ENCODE data around the gene RBM38.

The RBM38 gene

GRCh38 chr20:57433657-57434389 is 42.6 kb downstream of the RBM38 start:
- no peak for TF ChIP-seq CTCF (IDR thresholded peaks at IDR 0.05)

DNA sequence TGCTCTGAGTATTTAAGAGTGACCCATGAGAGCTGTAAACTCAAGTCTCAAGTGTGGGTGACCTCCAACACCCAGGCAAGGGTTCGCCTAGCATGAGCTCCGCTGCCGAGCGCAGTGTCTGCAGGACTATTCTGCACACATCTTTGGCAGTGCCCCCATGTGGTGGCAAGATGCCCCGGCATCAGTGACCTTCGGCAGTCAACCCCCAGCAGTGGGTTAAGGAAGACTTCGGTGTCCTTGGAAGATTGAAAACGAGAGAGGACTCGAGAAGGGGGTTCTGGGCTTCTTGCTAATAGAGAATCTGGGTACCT is 43.1 kb downstream of the RBM38 start:
- no peak for TF ChIP-seq CTCF (IDR thresholded peaks at IDR 0.05)

DNA sequence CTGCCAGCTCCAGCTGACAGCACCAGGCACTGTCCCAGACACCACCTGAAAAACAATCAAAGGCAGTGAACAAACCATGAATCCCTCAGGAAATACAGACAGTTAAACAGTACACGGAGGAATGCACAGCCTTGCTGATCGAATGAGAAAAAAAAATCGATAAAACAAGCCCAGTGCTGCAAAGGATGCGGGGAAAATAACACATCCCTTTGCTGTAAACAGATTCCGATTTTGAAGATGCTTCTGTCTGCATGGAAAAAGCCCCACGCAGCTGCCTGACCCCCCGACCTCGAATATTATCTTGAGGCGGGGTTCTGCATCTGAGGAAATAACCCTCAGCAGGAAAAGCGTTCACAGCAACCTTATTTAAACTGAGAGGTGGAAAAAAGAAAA is 43.9 kb downstream of the RBM38 start:
- no peak for TF ChIP-seq CTCF (IDR thresholded peaks at IDR 0.05)

GRCh38 chr20:57435498-57436222 is 44.5 kb downstream of the RBM38 start:
- no peak for TF ChIP-seq CTCF (IDR thresholded peaks at IDR 0.05)

GRCh38 chr20:57436223-57436545 is 45.0 kb downstream of the RBM38 start:
- TF ChIP-seq CTCF (IDR thresholded peaks at IDR 0.05): no peak

DNA sequence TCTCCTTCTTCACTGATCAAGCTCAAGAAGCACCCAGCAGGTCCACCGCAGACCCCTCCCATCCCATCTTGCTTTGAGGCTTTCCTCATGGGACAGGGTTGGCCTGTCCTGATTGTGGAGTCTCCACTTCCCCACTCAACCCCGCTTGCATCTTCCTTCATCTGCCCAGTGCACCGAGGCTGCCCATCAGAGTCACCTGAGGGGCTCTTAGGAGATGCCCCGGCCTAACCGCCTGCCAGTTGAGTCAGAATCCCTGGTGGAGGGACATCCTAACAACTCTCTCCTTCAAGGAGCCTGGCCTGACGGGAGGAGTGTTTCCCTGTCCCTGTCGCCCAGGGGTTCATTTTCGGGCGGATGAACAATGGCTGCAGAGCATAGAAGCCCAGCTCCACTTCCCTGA is 46.1 kb downstream of the RBM38 start:
- TF ChIP-seq CTCF (IDR thresholded peaks at IDR 0.05): no peak

DNA sequence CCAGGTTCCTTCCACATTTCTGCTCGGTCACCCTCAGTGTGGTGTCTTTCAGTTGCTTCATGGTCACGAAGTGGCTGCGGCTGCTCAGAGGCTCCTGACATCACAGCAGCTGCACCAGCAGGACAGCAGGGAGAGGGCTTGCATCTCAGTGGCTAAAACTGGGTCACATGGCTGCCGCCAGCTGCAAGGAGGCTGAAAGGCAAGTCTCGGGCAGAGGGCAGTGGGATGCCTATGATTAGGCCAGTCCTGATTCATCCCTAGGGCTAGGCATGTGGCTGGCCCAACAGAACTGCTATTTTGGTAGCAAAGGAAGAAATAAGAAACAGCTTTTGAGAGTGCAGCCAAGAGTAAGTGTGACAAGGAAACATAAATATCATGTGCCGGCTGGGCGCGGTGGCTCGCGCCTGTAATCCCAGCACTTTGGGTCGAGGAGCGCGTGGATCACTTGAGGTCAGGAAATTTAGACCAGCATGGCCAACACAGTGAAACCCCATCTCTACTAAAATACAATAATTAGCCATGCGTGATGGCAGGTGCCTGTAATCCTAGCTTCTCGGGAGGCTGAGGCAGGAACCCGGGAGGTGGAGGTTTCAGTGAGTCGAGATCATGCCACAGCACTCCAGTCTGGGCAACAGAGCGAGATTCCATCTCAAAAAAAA is 46.6 kb downstream of the RBM38 start:
- no peak for TF ChIP-seq CTCF (IDR thresholded peaks at IDR 0.05)
